Subcutaneous adipose tissue (tissue), 4 donors: ENCODE data around the gene GABRG3. TPM values are rescaled to one million over a fixed set of nuclear protein-coding genes. Genes with fewer than 3 reads are reported as not detected.

Source experiments
- CTCF ChIP-seq: fragments of 450-650 bp; IDR thresholded peaks from one replicate; pipeline ENCODE4 v1.5.1; 2016; ENCODE audit warnings: low read depth, mild to moderate bottlenecking, control low read depth, antibody characterized with exemption, moderate library complexity
- total RNA-seq, 4 donors: library from RNA; depleted of rRNA; stranded (reverse); fragments of >200 nt; gene quantifications; one replicate each; pipeline ENCODE4 v1.1.0, GENCODE V29; 2016

Gene GABRG3
- total RNA-seq, 4 donors from 2014 or later = not detected

DNA sequence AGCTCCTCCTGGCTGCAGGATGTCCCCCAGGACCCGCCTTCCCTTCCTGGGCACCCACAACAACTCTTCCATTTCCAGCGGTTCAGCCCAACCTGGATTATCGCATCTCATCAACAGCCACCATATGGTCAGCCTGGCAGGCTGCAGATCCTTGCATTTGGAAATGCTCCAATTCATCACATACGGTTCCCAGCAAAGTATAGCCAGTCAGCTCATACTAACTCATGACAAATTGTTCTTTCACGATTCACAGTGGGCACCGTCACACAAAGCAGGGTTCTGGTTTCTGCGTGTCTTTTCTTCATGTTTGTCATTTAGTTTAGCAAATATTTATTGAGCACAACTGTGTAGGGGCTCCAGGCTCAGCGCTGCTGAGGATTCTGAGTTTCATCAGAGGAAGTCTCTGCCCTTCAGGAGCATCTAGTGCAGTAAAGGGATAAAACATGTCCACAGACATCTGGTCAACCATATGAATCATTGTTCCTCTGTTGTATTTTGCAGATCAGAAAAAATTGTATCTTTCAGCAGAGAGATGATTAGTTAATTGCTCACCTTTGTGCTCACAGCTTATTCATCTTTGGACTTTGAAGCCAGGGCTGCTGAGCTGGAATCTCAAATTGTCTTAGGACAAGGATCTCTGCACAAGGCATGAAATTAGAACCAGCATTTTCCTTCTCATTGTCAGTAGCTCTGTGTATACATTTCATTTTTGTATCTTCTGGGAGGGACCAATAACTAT, 125.1 kb downstream of the GABRG3 start:
- TF ChIP-seq CTCF = no peak

DNA sequence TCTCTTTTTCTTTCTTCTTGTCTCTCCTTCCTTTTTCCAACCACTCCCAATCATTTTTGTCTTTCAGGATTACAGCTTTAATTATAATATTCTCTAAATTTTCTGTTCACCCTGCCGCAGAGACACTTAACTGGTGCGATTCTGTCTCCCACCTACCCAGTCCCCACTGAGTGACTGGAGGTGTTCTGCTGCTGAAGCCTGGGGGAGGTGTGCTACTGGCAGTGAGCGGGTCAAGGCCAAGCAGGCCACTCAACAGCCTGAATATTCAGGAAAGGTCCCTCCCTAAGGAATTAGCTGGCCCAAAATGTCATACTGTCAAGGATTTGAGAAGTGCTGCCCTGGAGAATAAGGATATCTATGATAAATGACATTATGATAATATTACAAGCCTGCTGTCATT, 126.5 kb downstream of the GABRG3 start:
- no peak for TF ChIP-seq CTCF

- TF ChIP-seq CTCF = no peak
These were observed 131.0 kb downstream of the GABRG3 start for GRCh38 chr15:27101982-27102381.

DNA sequence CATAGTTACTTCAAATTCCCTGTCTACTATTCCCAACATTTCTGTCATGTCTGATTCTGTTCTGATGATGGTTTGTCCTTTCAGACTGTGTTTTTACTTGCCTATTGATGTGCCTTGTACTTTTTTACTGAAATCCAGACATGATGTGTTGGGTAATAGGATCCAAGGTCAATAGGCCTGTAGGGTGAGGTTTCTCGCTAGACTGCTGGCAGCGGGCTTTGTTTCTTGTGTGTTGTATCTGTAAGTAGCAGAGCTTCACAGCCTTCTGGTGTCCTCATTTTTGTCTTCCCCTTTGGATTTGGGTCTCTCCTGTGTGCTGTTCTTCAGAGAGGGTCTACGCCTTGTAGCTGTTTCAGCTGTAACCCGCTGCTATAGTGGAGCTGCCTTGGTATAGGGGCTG, 140.3 kb downstream of the GABRG3 start:
- TF ChIP-seq CTCF = no peak

- TF ChIP-seq CTCF = no peak
These were observed 143.5 kb downstream of the GABRG3 start for GRCh38 chr15:27114473-27114872.

GRCh38 chr15:27119695-27120266, 148.8 kb downstream of the GABRG3 start:
- TF ChIP-seq CTCF = no peak

DNA sequence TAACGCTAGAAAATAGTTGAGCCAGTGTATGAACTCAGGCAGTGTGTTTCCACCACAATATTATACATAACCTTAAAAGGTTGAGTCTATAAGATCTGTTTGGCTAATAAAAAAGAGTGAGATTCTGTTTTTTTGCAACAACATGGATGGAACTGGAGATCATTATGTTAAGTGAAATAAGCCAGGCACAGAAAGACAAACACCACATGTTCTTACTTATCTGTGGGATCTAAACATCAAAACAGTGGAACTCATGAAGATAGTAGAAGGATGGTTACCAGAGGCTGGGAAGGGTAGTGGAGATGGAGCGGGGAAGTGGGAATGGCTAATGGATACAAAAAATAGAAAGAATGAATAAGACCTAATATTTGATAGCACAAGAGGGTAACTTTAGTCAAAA, 150.7 kb downstream of the GABRG3 start:
- TF ChIP-seq CTCF = no peak
